Astrocyte (in vitro differentiated cells and primary cell): ENCODE results near the gene TNRC6C. TPM values are rescaled to one million over a fixed set of nuclear protein-coding genes. Genes with fewer than 3 reads are reported as not detected.

Experiments used
- DNase-seq: peaks from one replicate; pipeline ENCODE4 v3.0.0-alpha.2; 2010; ENCODE audit warnings: low read depth
- FAIRE-seq: peaks from 2 replicates; lab custom pipeline; 2011; peaks lifted over from hg19 to GRCh38; lab: Jason Lieb, UNC
- H2AFZ ChIP-seq: 2 replicates; pipeline ENCODE4 v1.6.0; 2012; ENCODE audit warnings: low read depth, low read length, inconsistent platforms
- H3K27ac ChIP-seq: 2 replicates; pipeline ENCODE4 v1.5.1; 2011; ENCODE audit warnings: low read depth, low read length, inconsistent platforms
- H3K27me3 ChIP-seq: 2 replicates; pipeline ENCODE4 v1.6.0; 2011; ENCODE audit warnings: low read length, inconsistent platforms; ENCODE audit not compliant: insufficient read depth
- H3K36me3 ChIP-seq: 2 replicates; pipeline ENCODE4 v1.5.1; 2011; ENCODE audit warnings: low read length, inconsistent platforms; ENCODE audit not compliant: insufficient read depth
- H3K4me1 ChIP-seq: 2 replicates; pipeline ENCODE4 v1.5.1; 2011; ENCODE audit warnings: low read length, inconsistent platforms; ENCODE audit not compliant: insufficient read depth
- H3K4me2 ChIP-seq: 2 replicates; pipeline ENCODE4 v1.6.0; 2012; ENCODE audit warnings: low read length, inconsistent platforms
- H3K4me3 ChIP-seq: 2 replicates; pipeline ENCODE4 v1.5.1; 2011; ENCODE audit warnings: low read depth, mild to moderate bottlenecking, low read length, inconsistent platforms; ENCODE audit not compliant: insufficient read depth
- H3K79me2 ChIP-seq: 2 replicates; pipeline ENCODE4 v1.6.0; 2012; ENCODE audit warnings: mild to moderate bottlenecking, low read length, inconsistent platforms; ENCODE audit not compliant: insufficient read depth
- H3K9ac ChIP-seq: 2 replicates; pipeline ENCODE4 v1.6.0; 2012; ENCODE audit warnings: mild to moderate bottlenecking, low read length, inconsistent platforms
- H3K9me3 ChIP-seq: 2 replicates; pipeline ENCODE4 v1.5.1; 2012; ENCODE audit warnings: low read depth, mild to moderate bottlenecking, low read length, inconsistent platforms; ENCODE audit not compliant: insufficient read depth
- H4K20me1 ChIP-seq: 2 replicates; pipeline ENCODE4 v1.6.0; 2012; ENCODE audit warnings: low read length, inconsistent platforms; ENCODE audit not compliant: insufficient read depth
- H3K27ac Mint-ChIP-seq: one replicate; pipeline ENCODE4 v1.8.0; 2021; ENCODE audit warnings: mild to moderate bottlenecking, mixed read lengths; ENCODE audit not compliant: unreplicated experiment
- H3K27me3 Mint-ChIP-seq: one replicate; pipeline ENCODE4 v1.8.0; 2021; ENCODE audit warnings: low read depth, mixed read lengths; ENCODE audit not compliant: unreplicated experiment
- H3K36me3 Mint-ChIP-seq: one replicate; pipeline ENCODE4 v1.8.0; 2021; ENCODE audit warnings: low read depth, mixed read lengths; ENCODE audit not compliant: unreplicated experiment
- H3K4me1 Mint-ChIP-seq: one replicate; pipeline ENCODE4 v1.8.0; 2021; ENCODE audit warnings: low read depth, mixed read lengths; ENCODE audit not compliant: unreplicated experiment
- H3K4me3 Mint-ChIP-seq: one replicate; pipeline ENCODE4 v1.8.0; 2021; ENCODE audit warnings: mild to moderate bottlenecking, moderate library complexity, mixed read lengths; ENCODE audit not compliant: unreplicated experiment
- H3K9me3 Mint-ChIP-seq: one replicate; pipeline ENCODE4 v1.8.0; 2021; ENCODE audit warnings: mild to moderate bottlenecking, mixed read lengths; ENCODE audit not compliant: unreplicated experiment
- EZH2 ChIP-seq: IDR thresholded peaks from 2 replicates; pipeline ENCODE4 v1.6.1; 2012; ENCODE audit warnings: mild to moderate bottlenecking, low read length, inconsistent platforms; ENCODE audit not compliant: insufficient read depth
- total RNA-seq: library from RNA; stranded (reverse); gene quantifications from 2 replicates; pipeline ENCODE4 v1.2.1, GENCODE V29; 2021
- TF ChIP-seq, protein P1 (sequence below): IDR thresholded peaks from 2 replicates; pipeline ENCODE4 v1.5.1; 2011; ENCODE audit warnings: low read depth, mild to moderate bottlenecking, inconsistent platforms, low read length, moderate library complexity; ENCODE audit not compliant: insufficient read depth

Gene TNRC6C
- total RNA-seq, 1 donor from 2014 or later, result 7.3 TPM

- Mint-ChIP-seq H3K36me3 (peaks cover 2% of the 10 kb centered on the region), H3K27ac (no peak overlapping the region), H3K9me3 (no peaks in the 10 kb centered on the region), H3K4me3 (no peak overlapping the region), H3K4me1 (peaks cover 17% of the 10 kb centered on the region), H3K27me3 (no peaks in the 10 kb centered on the region)
- H3K27me3 ChIP-seq, result no peaks in the 10 kb centered on the region
- H3K9ac ChIP-seq, result no peak overlapping the region
- TF ChIP-seq, protein P1, sequence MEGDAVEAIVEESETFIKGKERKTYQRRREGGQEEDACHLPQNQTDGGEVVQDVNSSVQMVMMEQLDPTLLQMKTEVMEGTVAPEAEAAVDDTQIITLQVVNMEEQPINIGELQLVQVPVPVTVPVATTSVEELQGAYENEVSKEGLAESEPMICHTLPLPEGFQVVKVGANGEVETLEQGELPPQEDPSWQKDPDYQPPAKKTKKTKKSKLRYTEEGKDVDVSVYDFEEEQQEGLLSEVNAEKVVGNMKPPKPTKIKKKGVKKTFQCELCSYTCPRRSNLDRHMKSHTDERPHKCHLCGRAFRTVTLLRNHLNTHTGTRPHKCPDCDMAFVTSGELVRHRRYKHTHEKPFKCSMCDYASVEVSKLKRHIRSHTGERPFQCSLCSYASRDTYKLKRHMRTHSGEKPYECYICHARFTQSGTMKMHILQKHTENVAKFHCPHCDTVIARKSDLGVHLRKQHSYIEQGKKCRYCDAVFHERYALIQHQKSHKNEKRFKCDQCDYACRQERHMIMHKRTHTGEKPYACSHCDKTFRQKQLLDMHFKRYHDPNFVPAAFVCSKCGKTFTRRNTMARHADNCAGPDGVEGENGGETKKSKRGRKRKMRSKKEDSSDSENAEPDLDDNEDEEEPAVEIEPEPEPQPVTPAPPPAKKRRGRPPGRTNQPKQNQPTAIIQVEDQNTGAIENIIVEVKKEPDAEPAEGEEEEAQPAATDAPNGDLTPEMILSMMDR, result no peak
- no peak for TF ChIP-seq EZH2
- no peak overlapping the region for H3K4me2 ChIP-seq
- H3K4me3 ChIP-seq, result no peak overlapping the region
- H3K79me2 ChIP-seq, result no peaks in the 10 kb centered on the region
- no peak overlapping the region for H3K27ac ChIP-seq
- no peaks in the 10 kb centered on the region for H3K9me3 ChIP-seq
- H3K4me1 ChIP-seq, result peaks cover 6% of the 10 kb centered on the region
- no peak for FAIRE-seq
- no peaks in the 10 kb centered on the region for H3K36me3 ChIP-seq
- no peak overlapping the region for H2AFZ ChIP-seq
- H4K20me1 ChIP-seq, result no peaks in the 10 kb centered on the region
- peak; percentile 30 for DNase-seq
These were observed 73.7 kb downstream of the TNRC6C start for GRCh38 chr17:78032166-78032565.

- peak; percentile 23 for DNase-seq
- Histone ChIP-seq H4K20me1 (no peaks in the 10 kb centered on the region), H3K27ac (peak overlapping the region; percentile 8), H3K27me3 (no peaks in the 10 kb centered on the region), H3K4me1 (peaks cover 6% of the 10 kb centered on the region), H3K9me3 (no peaks in the 10 kb centered on the region), H3K4me3 (no peak overlapping the region), H3K4me2 (peak overlapping the region; percentile 26), H2AFZ (no peak overlapping the region), H3K9ac (no peak overlapping the region), H3K79me2 (no peaks in the 10 kb centered on the region), H3K36me3 (no peaks in the 10 kb centered on the region)
- no peaks in the 10 kb centered on the region for H3K9me3 Mint-ChIP-seq
- FAIRE-seq, result no peak
- TF ChIP-seq, protein P1, result no peak
- TF ChIP-seq EZH2, result no peak
- peaks cover 17% of the 10 kb centered on the region for H3K4me1 Mint-ChIP-seq
- peak overlapping the region; percentile 51 for H3K27ac Mint-ChIP-seq
- H3K4me3 Mint-ChIP-seq, result no peak overlapping the region
- no peaks in the 10 kb centered on the region for H3K27me3 Mint-ChIP-seq
- H3K36me3 Mint-ChIP-seq, result peaks cover 2% of the 10 kb centered on the region
These were observed 76.1 kb downstream of the TNRC6C start for GRCh38 chr17:78034429-78035091.

DNA sequence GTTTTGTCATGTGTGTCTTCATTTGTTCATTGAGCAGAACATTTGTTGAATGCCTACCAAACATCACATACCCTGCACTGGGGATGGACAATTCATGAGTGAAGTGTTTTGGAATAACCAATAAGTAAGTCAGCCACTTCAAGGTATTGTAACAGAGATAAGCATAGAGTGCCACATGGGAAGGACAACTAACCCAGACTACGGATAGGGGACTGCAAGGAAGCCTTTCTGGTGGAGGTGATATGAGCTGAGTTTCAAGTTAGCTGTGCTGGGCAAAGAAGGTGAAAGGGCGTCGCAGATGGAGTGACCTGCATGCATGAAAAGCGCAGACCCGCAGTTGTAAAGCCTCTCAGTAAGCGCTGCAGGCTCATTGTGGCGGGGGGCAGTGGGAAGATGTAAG lies 78.8 kb downstream of the TNRC6C start:
- H3K4me3 ChIP-seq, result no peak overlapping the region
- TF ChIP-seq, protein P1, result no peak
- no peak for TF ChIP-seq EZH2
- H3K27ac ChIP-seq, result no peak overlapping the region
- H3K4me1 ChIP-seq, result peaks cover 13% of the 10 kb centered on the region
- Mint-ChIP-seq H3K27me3 (no peaks in the 10 kb centered on the region), H3K4me1 (peaks cover 14% of the 10 kb centered on the region), H3K27ac (no peak overlapping the region), H3K36me3 (peaks cover 2% of the 10 kb centered on the region), H3K4me3 (no peak overlapping the region), H3K9me3 (no peaks in the 10 kb centered on the region)
- H3K36me3 ChIP-seq, result no peaks in the 10 kb centered on the region
- H3K27me3 ChIP-seq, result no peaks in the 10 kb centered on the region
- H3K79me2 ChIP-seq, result no peaks in the 10 kb centered on the region
- H3K9ac ChIP-seq, result no peak overlapping the region
- H3K4me2 ChIP-seq, result no peak overlapping the region
- no peaks in the 10 kb centered on the region for H4K20me1 ChIP-seq
- DNase-seq (no peak), FAIRE-seq (no peak)
- no peaks in the 10 kb centered on the region for H3K9me3 ChIP-seq
- H2AFZ ChIP-seq, result no peak overlapping the region
